ENCODE results near the gene STPG3. TPM values are rescaled to one million over a fixed set of nuclear protein-coding genes. Genes with fewer than 3 reads are reported as not detected.

Gene STPG3
- total RNA-seq, 4 donors from 2014 or later, result not detected

DNA sequence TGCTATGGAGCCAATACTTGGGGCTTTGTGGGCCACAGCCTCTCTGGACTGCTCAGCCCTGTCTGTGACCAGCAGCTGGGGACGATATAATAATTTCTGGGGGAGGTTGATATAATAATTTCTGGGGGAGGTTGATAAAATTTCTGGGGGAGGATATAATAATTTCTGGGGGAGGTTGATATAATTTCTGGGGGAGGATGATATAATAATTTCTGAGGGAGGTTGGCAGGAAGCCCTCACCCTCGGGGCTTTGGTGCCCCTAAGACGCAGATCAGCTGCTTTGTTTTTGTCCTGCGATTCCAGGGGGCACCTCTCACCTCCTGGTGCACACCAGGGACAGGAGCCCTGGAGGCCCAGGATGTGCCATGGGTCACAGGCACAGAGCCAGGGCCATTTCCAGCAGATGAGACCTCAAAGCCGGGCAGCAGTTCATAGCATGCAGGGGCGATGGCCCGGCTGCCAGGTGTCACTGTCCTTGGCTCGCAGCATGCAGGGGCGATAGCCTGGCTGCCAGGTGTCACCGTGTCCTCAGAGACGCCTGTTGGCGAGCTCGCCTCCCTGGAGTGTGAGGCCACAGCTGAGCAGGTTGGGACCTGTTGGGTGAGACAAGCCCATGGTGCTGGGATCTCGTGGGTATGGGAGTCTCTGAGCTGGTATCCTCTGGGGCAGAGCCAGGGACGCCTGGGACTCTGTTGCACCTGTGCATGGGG is 22.7 kb downstream of the STPG3 start:
- intact Hi-C loops (cut with DNase I; ENCODE audit: low total_unique reads), result no loop called here
- H3K4me1 ChIP-seq, result peaks cover 0 to 10% of the 10 kb centered on the region in 2 donors
- no peaks in the 10 kb centered on the region for H3K36me3 ChIP-seq

DNA sequence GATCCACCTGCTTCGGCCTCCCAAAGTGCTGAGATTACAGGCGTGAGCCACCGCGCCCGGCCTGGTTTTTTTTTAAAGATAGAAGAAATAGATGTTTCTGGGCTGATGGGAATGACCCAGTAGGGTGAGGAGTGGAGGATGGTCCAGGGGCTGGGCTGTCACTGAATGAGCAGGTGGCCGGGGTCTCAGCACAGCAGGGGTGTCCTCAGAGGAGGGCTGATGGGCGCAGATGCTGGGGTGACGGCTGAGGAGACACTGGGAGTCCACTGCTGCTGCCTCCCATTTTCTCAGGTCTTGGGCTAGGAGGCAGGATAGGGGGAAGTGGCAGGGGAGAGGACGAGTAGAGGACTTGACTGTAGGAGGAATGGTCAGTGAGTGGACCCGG is 24.1 kb downstream of the STPG3 start:
- TF ChIP-seq POLR2A (IDR thresholded peaks at IDR 0.05), result no peak
- TF ChIP-seq, protein P1, sequence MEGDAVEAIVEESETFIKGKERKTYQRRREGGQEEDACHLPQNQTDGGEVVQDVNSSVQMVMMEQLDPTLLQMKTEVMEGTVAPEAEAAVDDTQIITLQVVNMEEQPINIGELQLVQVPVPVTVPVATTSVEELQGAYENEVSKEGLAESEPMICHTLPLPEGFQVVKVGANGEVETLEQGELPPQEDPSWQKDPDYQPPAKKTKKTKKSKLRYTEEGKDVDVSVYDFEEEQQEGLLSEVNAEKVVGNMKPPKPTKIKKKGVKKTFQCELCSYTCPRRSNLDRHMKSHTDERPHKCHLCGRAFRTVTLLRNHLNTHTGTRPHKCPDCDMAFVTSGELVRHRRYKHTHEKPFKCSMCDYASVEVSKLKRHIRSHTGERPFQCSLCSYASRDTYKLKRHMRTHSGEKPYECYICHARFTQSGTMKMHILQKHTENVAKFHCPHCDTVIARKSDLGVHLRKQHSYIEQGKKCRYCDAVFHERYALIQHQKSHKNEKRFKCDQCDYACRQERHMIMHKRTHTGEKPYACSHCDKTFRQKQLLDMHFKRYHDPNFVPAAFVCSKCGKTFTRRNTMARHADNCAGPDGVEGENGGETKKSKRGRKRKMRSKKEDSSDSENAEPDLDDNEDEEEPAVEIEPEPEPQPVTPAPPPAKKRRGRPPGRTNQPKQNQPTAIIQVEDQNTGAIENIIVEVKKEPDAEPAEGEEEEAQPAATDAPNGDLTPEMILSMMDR (IDR thresholded peaks at IDR 0.05), result no peak
- H3K27me3 ChIP-seq, result no peaks in the 10 kb centered on the region
- H3K4me1 ChIP-seq, result peaks cover 0 to 10% of the 10 kb centered on the region in 2 donors
- DNase-seq, result no peak
- no peak overlapping the region for H3K4me3 ChIP-seq
- no peaks in the 10 kb centered on the region for H3K36me3 ChIP-seq
- no peaks in the 10 kb centered on the region for H3K9me3 ChIP-seq
- intact Hi-C loops (cut with DNase I; ENCODE audit: low total_unique reads), result no loop called here
- no peak overlapping the region for H3K27ac ChIP-seq

More for the DNA sequence above, 22.7 kb downstream of the STPG3 start:
- no peak for TF ChIP-seq POLR2A (IDR thresholded peaks at IDR 0.05)
- no peak overlapping the region for H3K27ac ChIP-seq
- no peaks in the 10 kb centered on the region for H3K9me3 ChIP-seq
- no peak for DNase-seq
- no peaks in the 10 kb centered on the region for H3K27me3 ChIP-seq
- no peak overlapping the region for H3K4me3 ChIP-seq

DNA sequence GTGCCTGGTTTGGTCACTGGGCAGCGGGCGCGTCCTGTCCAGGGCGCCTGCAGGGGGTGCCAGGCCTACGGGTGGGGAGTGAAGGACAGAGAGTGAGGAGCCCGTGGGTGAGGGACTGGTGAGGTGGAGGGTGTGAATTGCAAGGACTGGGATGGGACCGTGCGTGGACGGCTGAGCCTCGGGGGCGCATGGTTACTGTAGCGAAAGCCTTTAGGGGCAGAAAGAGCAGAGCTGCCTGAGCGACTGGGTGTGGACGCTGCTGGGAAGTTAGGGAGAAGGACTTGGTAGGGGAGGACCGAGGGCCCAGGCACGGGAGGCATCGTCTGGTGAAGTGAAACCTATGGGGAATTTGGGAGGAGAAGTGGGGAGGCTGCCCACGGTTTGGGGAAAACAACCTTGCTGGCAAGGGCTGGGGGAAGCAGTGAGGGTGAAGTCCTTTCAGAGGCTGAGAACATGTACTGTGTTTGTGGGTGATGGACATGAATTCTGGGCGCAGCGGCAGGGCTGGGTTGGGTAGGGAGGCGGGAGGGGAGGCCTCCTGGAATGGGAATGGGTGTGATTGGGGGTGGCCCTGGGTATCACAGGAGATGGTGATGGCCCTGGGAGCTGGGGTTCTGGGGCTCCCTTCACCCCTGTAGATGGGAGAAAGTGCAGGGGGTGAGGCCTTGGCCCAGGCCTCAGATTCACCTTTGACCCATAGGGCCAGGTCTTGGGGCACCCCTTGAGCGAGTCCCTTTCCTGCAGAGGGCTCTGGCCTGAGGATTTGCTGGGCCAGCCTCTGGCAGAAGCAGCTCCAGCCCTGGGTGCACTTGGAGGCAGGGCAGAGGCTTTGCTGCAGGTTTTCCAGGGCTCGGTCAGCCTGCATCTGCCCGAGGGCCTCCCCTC is 24.7 kb downstream of the STPG3 start:
- no peaks in the 10 kb centered on the region for H3K27me3 ChIP-seq
- intact Hi-C loops (cut with DNase I; ENCODE audit: low total_unique reads), result no loop called here
- no peaks in the 10 kb centered on the region for H3K9me3 ChIP-seq
- peaks cover 0 to 10% of the 10 kb centered on the region in 2 donors for H3K4me1 ChIP-seq
- H3K36me3 ChIP-seq, result no peaks in the 10 kb centered on the region
- TF ChIP-seq POLR2A (IDR thresholded peaks at IDR 0.05), result no peak
- peak overlapping the region; percentile 77 to 78 for H3K27ac ChIP-seq
- no peak for DNase-seq
- no peak overlapping the region for H3K4me3 ChIP-seq

DNA sequence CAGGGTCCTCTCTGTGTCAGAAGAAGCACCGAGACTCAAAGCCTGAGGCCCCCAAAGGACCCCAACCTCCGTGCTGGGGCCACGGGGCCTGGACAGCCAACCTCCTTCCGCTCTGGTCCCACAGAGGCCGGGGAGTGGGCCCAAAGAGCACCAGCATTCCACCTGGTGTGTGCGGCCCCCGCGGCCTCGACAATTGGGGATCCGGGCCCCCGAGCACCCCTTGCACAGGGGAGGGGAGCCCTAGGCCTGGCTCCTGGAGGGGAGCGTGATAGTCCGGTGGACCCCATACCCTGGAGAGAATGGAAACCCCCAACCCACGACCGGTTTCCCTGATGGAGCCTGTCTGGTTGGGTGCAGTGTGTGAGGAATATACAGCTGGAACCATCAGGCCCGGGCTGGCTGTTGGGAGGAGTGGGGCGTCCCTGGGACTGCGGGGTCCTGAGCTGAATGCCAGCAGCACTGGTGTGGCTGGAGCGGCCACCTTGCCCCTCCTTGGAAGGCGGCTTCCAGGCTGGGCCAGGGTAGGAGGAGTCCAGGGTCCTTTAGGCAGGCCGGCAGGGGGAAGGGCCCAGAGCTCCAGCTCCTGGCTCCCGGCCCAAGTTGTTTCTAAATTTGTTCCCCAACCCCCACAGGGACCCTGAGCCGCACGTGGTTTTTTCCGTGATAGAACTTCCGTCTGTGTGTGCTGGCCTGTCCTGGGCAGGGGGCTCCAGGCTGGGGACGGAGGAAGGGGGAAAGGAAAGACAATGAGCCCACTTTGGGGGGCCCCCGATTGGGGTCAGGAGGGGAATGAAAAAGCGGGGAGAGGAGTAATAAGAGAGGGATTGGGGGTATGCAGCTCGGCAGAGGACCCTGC is 25.6 kb downstream of the STPG3 start:
- TF ChIP-seq, protein P1 (IDR thresholded peaks at IDR 0.05), result no peak
- no peak for TF ChIP-seq POLR2A (IDR thresholded peaks at IDR 0.05)
- peak overlapping the region; percentile 77 to 78 for H3K27ac ChIP-seq
- H3K9me3 ChIP-seq, result no peaks in the 10 kb centered on the region
- H3K4me3 ChIP-seq, result peak overlapping the region; percentile 18 to 42
- no peaks in the 10 kb centered on the region for H3K27me3 ChIP-seq
- H3K4me1 ChIP-seq, result peaks cover 0 to 10% of the 10 kb centered on the region in 2 donors
- no peaks in the 10 kb centered on the region for H3K36me3 ChIP-seq
- peak; percentile 75 to 83 for DNase-seq
- intact Hi-C loops (cut with DNase I; ENCODE audit: low total_unique reads), result no loop called here

DNA sequence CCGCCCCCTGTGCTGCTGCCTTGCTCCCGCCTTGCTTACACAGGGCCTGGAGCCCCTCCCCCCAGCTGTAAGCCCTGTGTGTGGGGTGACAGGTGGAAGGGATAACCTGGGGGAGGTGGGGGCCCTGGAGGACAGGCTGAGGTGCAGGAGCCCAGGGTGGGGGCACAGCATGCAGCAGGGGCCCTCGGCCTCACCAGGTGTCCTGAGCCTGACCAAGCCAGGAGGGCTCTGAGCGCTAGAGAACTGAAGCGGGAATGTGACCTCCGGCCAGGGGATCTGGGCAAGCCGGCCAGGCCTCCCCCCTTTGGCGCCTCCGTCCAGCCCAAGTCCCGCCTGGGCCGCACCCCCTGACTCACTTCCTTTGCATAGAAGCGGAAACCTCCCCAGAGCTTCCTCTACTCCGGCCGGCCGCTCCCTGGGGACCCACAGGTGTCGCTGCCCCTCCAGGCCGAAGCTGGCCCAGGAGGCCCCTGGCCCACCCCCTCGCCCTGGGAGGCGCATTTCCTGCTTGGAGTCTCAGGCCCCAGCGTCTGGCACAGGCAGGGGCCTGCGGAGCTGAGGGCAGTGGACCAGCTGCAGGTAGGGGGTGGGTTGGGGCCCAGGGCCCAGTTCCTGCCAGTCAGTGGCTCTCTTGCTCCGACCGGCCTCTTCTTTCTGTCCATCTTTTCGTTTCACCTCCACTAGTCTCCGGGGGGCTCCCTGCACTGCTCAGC is 26.4 kb downstream of the STPG3 start, which contains the start of gene TOR4A:
TOR4A (plus strand) TSS at position 398 of the 713 bp plus-strand sequence. CDS start 964 bp downstream, outside the sequence.
- peak; percentile 9 to 37 for TF ChIP-seq POLR2A (IDR thresholded peaks at IDR 0.05)
- TF ChIP-seq, protein P1 (IDR thresholded peaks at IDR 0.05), result peak in 1 of 4 experiments; percentile 8
- peak; percentile 80 to 83 for DNase-seq
- Histone ChIP-seq H3K36me3 (no peaks in the 10 kb centered on the region), H3K27me3 (no peaks in the 10 kb centered on the region), H3K9me3 (no peaks in the 10 kb centered on the region), H3K4me3 (peak within 1 kb of the TSS; percentile 18 to 42), H3K27ac (peak within 1 kb of the TSS; percentile 77 to 78), H3K4me1 (peaks cover 0 to 10% of the 10 kb centered on the region in 2 donors)
- intact Hi-C loops (cut with DNase I; ENCODE audit: low total_unique reads), result no loop called here
